ENCODE measurements around the gene CLDN17. TPM values are rescaled to one million over a fixed set of nuclear protein-coding genes. Genes with fewer than 3 reads are reported as not detected.

The CLDN17 gene
- total RNA-seq, 1 donor from 2014 or later, result not detected

- no peak for DNase-seq (ENCODE audit: low read depth)
Measured at GRCh38 chr21:30126576-30126975, 40.0 kb downstream of the CLDN17 start.

DNA sequence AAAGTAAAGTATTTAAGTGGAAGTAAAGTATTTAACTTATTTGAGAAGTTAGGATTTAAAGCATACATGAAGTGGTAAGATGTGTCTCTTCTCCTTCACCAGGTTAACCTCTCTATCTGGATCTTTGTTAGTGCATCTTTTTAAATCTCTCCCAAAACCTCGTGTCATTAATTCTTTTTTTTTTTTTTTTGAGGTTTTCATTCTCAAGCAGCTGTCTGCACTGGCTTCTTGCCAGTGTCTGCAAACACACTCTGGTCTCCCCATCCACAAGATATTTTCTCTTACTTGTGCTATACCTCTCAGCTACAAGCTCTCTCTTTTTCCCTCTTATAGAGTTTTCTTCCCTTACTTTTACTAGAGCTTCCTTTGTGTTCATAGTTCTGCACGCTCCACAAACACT, 49.0 kb downstream of the CLDN17 start:
- DNase-seq (ENCODE audit: low read depth), result peak; percentile 0

GRCh38 chr21:30116479-30116878, 50.1 kb downstream of the CLDN17 start:
- DNase-seq (ENCODE audit: low read depth), result no peak

Other genes starting within 250 kb of the CLDN17 start
- 0.16 TPM in 1 of 2 replicates, not detected in the other for gene GRIK1, start 226.8 kb downstream of the CLDN17 start, total RNA-seq
- gene CLDN8, start 49.3 kb upstream of the CLDN17 start, total RNA-seq, result not detected in 2 replicates
- not detected in 2 replicates for gene KRTAP24-1, start 116.1 kb upstream of the CLDN17 start, total RNA-seq
- not detected in 2 replicates for gene KRTAP25-1, start 122.7 kb upstream of the CLDN17 start, total RNA-seq
- gene KRTAP26-1, start 153.5 kb upstream of the CLDN17 start, total RNA-seq, result not detected in 2 replicates
- gene KRTAP27-1, start 170.9 kb upstream of the CLDN17 start, total RNA-seq, result not detected in 2 replicates
- gene KRTAP23-1, start 181.8 kb upstream of the CLDN17 start, total RNA-seq, result not detected in 2 replicates
- not detected in 2 replicates for gene KRTAP13-2, start 205.5 kb upstream of the CLDN17 start, total RNA-seq
- not detected in 2 replicates for gene KRTAP13-1, start 229.2 kb upstream of the CLDN17 start, total RNA-seq